ENCODE results near the gene NEFH. TPM values are rescaled to one million over a fixed set of nuclear protein-coding genes. Genes with fewer than 3 reads are reported as not detected.

The NEFH gene, protein sequence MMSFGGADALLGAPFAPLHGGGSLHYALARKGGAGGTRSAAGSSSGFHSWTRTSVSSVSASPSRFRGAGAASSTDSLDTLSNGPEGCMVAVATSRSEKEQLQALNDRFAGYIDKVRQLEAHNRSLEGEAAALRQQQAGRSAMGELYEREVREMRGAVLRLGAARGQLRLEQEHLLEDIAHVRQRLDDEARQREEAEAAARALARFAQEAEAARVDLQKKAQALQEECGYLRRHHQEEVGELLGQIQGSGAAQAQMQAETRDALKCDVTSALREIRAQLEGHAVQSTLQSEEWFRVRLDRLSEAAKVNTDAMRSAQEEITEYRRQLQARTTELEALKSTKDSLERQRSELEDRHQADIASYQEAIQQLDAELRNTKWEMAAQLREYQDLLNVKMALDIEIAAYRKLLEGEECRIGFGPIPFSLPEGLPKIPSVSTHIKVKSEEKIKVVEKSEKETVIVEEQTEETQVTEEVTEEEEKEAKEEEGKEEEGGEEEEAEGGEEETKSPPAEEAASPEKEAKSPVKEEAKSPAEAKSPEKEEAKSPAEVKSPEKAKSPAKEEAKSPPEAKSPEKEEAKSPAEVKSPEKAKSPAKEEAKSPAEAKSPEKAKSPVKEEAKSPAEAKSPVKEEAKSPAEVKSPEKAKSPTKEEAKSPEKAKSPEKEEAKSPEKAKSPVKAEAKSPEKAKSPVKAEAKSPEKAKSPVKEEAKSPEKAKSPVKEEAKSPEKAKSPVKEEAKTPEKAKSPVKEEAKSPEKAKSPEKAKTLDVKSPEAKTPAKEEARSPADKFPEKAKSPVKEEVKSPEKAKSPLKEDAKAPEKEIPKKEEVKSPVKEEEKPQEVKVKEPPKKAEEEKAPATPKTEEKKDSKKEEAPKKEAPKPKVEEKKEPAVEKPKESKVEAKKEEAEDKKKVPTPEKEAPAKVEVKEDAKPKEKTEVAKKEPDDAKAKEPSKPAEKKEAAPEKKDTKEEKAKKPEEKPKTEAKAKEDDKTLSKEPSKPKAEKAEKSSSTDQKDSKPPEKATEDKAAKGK
- polyA plus RNA-seq (2013): 0.54 and 0.67 TPM in 2 replicates

- Histone ChIP-seq H3K4ac (ENCODE audit: low read depth, low read length) (no peak within 1 kb of the TSS), H2BK120ac (ENCODE audit: insufficient read depth, low read length, poor library complexity) (no peak within 1 kb of the TSS), H3K4me3 (ENCODE audit: low read depth, low read length) (peak within 1 kb of the TSS; percentile 28), H3K27ac (ENCODE audit: low read depth, low read length) (no peak within 1 kb of the TSS), H3K36me3 (ENCODE audit: control insufficient read depth in 1 of 2, insufficient read depth in 2 of 2, low read length in 2 of 2) (no peaks in the 10 kb centered on the region), H3K27me3 (ENCODE audit: insufficient read depth, low read length) (peaks cover 33% of the 10 kb centered on the region), H3K18ac (ENCODE audit: low read length) (no peak within 1 kb of the TSS), H3K79me2 (ENCODE audit: control insufficient read depth, insufficient read depth, low read length, poor library complexity) (no peaks in the 10 kb centered on the region), H3K9ac (ENCODE audit: low read length) (no peak within 1 kb of the TSS), H3K14ac (ENCODE audit: low read length) (no peak within 1 kb of the TSS), H3K9me3 (ENCODE audit: insufficient read depth, low read depth, low read length) (peaks cover 14% of the 10 kb centered on the region), H4K91ac (ENCODE audit: low read depth, low read length) (no peak within 1 kb of the TSS), H4K12ac (ENCODE audit: low read depth, low read length) (no peak within 1 kb of the TSS), H2AFZ (ENCODE audit: insufficient read depth, low read length, poor library complexity) (no peak within 1 kb of the TSS), H2BK5ac (ENCODE audit: low read depth, low read length, poor library complexity) (no peak within 1 kb of the TSS), H4K8ac (ENCODE audit: low read depth, low read length) (no peak within 1 kb of the TSS), H3K23ac (ENCODE audit: low read length) (no peak within 1 kb of the TSS), H2BK12ac (ENCODE audit: low read length) (no peak within 1 kb of the TSS), H3K4me2 (ENCODE audit: low read length) (peak within 1 kb of the TSS; percentile 43), H3K79me1 (ENCODE audit: low read length) (no peaks in the 10 kb centered on the region), H2AK5ac (ENCODE audit: low read length) (no peak within 1 kb of the TSS), H3K4me1 (ENCODE audit: control insufficient read depth in 1 of 2, insufficient read depth in 2 of 2, low read length in 2 of 2) (peaks cover 9 to 10% of the 10 kb centered on the region in 2 experiments)
- no peak for DNase-seq
- WGBS (ENCODE audit: extremely low coverage, insufficient coverage, insufficient read length): no CpG with 5 or more reads among the region's 48 CpGs
Measured at GRCh38 chr22:29479417-29480261, at the start of gene NEFH. TSS of gene NEFH (plus strand) at chr22:29480218. CDS start at chr22:29480263, 45 bp downstream.

DNA sequence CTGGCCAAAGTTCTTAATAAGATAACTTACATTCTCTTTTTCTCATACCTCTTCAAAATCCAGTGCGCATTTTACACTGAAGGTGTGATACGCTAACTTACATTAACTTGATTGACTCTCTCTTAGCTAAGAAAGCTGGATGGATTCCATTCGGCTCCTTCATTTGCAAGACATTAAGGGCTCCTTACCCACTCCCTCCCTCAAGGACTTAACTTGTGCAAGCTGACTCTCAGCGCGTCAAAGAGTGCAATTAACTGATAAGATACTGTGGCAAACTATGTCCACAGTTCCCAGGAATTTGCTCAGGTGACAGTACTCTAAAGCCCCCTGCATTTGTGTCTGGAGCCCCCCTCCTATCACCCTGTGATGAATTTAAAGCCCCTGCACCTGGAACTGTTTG, 48.0 kb upstream of the NEFH start:
- no peak overlapping the region for H4K8ac ChIP-seq (ENCODE audit: low read depth, low read length)
- DNase-seq: peak in 1 of 2 donors; percentile 31
- no peak overlapping the region for H3K9ac ChIP-seq (ENCODE audit: low read length)
- no peak overlapping the region for H4K12ac ChIP-seq (ENCODE audit: low read depth, low read length)
- H3K18ac ChIP-seq (ENCODE audit: low read length): no peak overlapping the region
- H3K36me3 ChIP-seq (ENCODE audit: control insufficient read depth in 1 of 2, insufficient read depth in 2 of 2, low read length in 2 of 2): no peaks in the 10 kb centered on the region
- no peak overlapping the region for H4K91ac ChIP-seq (ENCODE audit: low read depth, low read length)
- H3K79me2 ChIP-seq (ENCODE audit: control insufficient read depth, insufficient read depth, low read length, poor library complexity): no peaks in the 10 kb centered on the region
- H3K4me2 ChIP-seq (ENCODE audit: low read length): no peak overlapping the region
- H2BK12ac ChIP-seq (ENCODE audit: low read length): no peak overlapping the region
- no peak overlapping the region for H2BK120ac ChIP-seq (ENCODE audit: insufficient read depth, low read length, poor library complexity)
- H2AFZ ChIP-seq (ENCODE audit: insufficient read depth, low read length, poor library complexity): no peak overlapping the region
- H3K27me3 ChIP-seq (ENCODE audit: insufficient read depth, low read length): no peaks in the 10 kb centered on the region
- no peak overlapping the region for H3K27ac ChIP-seq (ENCODE audit: low read depth, low read length)
- H3K9me3 ChIP-seq (ENCODE audit: insufficient read depth, low read depth, low read length): no peaks in the 10 kb centered on the region
- no peak overlapping the region for H3K4ac ChIP-seq (ENCODE audit: low read depth, low read length)
- H2AK5ac ChIP-seq (ENCODE audit: low read length): no peak overlapping the region
- WGBS (ENCODE audit: extremely low coverage, insufficient coverage, insufficient read length): no CpG with 5 or more reads among the region's 5 CpGs
- H2BK5ac ChIP-seq (ENCODE audit: low read depth, low read length, poor library complexity): no peak overlapping the region
- no peak overlapping the region for H3K4me3 ChIP-seq (ENCODE audit: low read depth, low read length)
- H3K4me1 ChIP-seq (ENCODE audit: control insufficient read depth in 1 of 2, insufficient read depth in 2 of 2, low read length in 2 of 2): no peaks in the 10 kb centered on the region
- H3K14ac ChIP-seq (ENCODE audit: low read length): no peak overlapping the region
- H3K79me1 ChIP-seq (ENCODE audit: low read length): no peaks in the 10 kb centered on the region
- H3K23ac ChIP-seq (ENCODE audit: low read length): no peak overlapping the region

DNA sequence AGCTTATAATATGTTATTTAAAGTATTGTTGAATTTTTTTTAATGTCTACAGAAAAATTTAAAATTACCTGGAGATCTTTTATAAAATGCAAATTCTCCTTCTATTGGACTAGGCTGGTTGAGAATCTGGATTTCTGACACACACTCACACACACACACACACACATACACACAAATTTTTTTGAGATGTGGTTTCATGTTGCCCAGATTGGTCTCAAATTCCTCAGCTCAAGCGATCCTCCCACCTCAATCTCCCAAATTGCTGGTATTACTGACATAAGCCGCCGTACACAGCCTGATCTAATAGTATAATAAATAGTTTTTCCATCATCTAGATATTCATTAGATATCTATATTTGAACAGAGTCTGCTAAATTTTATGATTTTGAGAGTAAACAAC, 46.2 kb upstream of the NEFH start:
- no peak overlapping the region for H4K8ac ChIP-seq (ENCODE audit: low read depth, low read length)
- no peak overlapping the region for H3K9ac ChIP-seq (ENCODE audit: low read length)
- H4K12ac ChIP-seq (ENCODE audit: low read depth, low read length): no peak overlapping the region
- no peaks in the 10 kb centered on the region for H3K79me1 ChIP-seq (ENCODE audit: low read length)
- H3K4me1 ChIP-seq (ENCODE audit: control insufficient read depth in 1 of 2, insufficient read depth in 2 of 2, low read length in 2 of 2): no peaks in the 10 kb centered on the region
- no peak overlapping the region for H2BK5ac ChIP-seq (ENCODE audit: low read depth, low read length, poor library complexity)
- DNase-seq: no peak
- H3K4ac ChIP-seq (ENCODE audit: low read depth, low read length): no peak overlapping the region
- H2BK120ac ChIP-seq (ENCODE audit: insufficient read depth, low read length, poor library complexity): no peak overlapping the region
- H3K9me3 ChIP-seq (ENCODE audit: insufficient read depth, low read depth, low read length): no peaks in the 10 kb centered on the region
- no peak overlapping the region for H3K27ac ChIP-seq (ENCODE audit: low read depth, low read length)
- WGBS (ENCODE audit: extremely low coverage, insufficient coverage, insufficient read length): no CpG with 5 or more reads among the region's 3 CpGs
- H3K18ac ChIP-seq (ENCODE audit: low read length): no peak overlapping the region
- no peak overlapping the region for H2BK12ac ChIP-seq (ENCODE audit: low read length)
- no peak overlapping the region for H3K4me2 ChIP-seq (ENCODE audit: low read length)
- H3K23ac ChIP-seq (ENCODE audit: low read length): no peak overlapping the region
- no peak overlapping the region for H3K14ac ChIP-seq (ENCODE audit: low read length)
- H3K4me3 ChIP-seq (ENCODE audit: low read depth, low read length): no peak overlapping the region
- H2AFZ ChIP-seq (ENCODE audit: insufficient read depth, low read length, poor library complexity): no peak overlapping the region
- H2AK5ac ChIP-seq (ENCODE audit: low read length): no peak overlapping the region
- no peaks in the 10 kb centered on the region for H3K36me3 ChIP-seq (ENCODE audit: control insufficient read depth in 1 of 2, insufficient read depth in 2 of 2, low read length in 2 of 2)
- H4K91ac ChIP-seq (ENCODE audit: low read depth, low read length): no peak overlapping the region
- H3K79me2 ChIP-seq (ENCODE audit: control insufficient read depth, insufficient read depth, low read length, poor library complexity): no peaks in the 10 kb centered on the region
- no peaks in the 10 kb centered on the region for H3K27me3 ChIP-seq (ENCODE audit: insufficient read depth, low read length)

DNA sequence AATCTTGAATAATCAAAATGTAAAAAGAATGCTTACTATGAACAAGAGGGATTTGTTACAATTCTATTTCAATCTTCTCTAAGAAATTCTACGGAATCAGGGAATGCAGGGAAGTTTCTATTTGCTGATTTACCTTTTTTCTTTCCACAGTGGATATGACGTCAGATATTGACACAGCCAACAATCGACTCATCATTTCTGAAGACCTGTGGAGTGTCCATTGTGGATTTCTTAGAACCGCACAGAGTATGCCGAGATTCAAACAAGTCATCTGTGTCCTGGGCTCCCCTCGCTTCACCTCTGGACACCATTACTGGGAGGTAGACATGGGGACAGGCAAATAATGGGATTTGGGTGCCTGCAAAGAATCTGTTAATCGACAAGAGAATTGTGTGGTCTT, 45.7 kb upstream of the NEFH start:
- no peak overlapping the region for H3K4me3 ChIP-seq (ENCODE audit: low read depth, low read length)
- no peak overlapping the region for H3K9ac ChIP-seq (ENCODE audit: low read length)
- H3K27ac ChIP-seq (ENCODE audit: low read depth, low read length): no peak overlapping the region
- no peaks in the 10 kb centered on the region for H3K36me3 ChIP-seq (ENCODE audit: control insufficient read depth in 1 of 2, insufficient read depth in 2 of 2, low read length in 2 of 2)
- no peak overlapping the region for H2AFZ ChIP-seq (ENCODE audit: insufficient read depth, low read length, poor library complexity)
- no peaks in the 10 kb centered on the region for H3K4me1 ChIP-seq (ENCODE audit: control insufficient read depth in 1 of 2, insufficient read depth in 2 of 2, low read length in 2 of 2)
- H3K79me2 ChIP-seq (ENCODE audit: control insufficient read depth, insufficient read depth, low read length, poor library complexity): no peaks in the 10 kb centered on the region
- no peak for DNase-seq
- no peak overlapping the region for H2AK5ac ChIP-seq (ENCODE audit: low read length)
- H2BK5ac ChIP-seq (ENCODE audit: low read depth, low read length, poor library complexity): no peak overlapping the region
- H3K27me3 ChIP-seq (ENCODE audit: insufficient read depth, low read length): no peaks in the 10 kb centered on the region
- no peak overlapping the region for H3K23ac ChIP-seq (ENCODE audit: low read length)
- H3K79me1 ChIP-seq (ENCODE audit: low read length): no peaks in the 10 kb centered on the region
- H3K9me3 ChIP-seq (ENCODE audit: insufficient read depth, low read depth, low read length): no peaks in the 10 kb centered on the region
- H2BK12ac ChIP-seq (ENCODE audit: low read length): no peak overlapping the region
- no CpG with 5 or more reads among the region's 7 CpGs for WGBS (ENCODE audit: extremely low coverage, insufficient coverage, insufficient read length)
- H3K18ac ChIP-seq (ENCODE audit: low read length): no peak overlapping the region
- no peak overlapping the region for H4K8ac ChIP-seq (ENCODE audit: low read depth, low read length)
- H4K91ac ChIP-seq (ENCODE audit: low read depth, low read length): no peak overlapping the region
- H4K12ac ChIP-seq (ENCODE audit: low read depth, low read length): no peak overlapping the region
- H3K4ac ChIP-seq (ENCODE audit: low read depth, low read length): no peak overlapping the region
- H2BK120ac ChIP-seq (ENCODE audit: insufficient read depth, low read length, poor library complexity): no peak overlapping the region
- no peak overlapping the region for H3K4me2 ChIP-seq (ENCODE audit: low read length)
- no peak overlapping the region for H3K14ac ChIP-seq (ENCODE audit: low read length)

Measured in trophoblast cell (in vitro differentiated cells and primary cell).